OCI-LY1 (cell line): Measurements from ENCODE around the gene IGSF6.

ENCODE experiments used
- H2AFZ ChIP-seq: fragments of 200-600 bp; sonication (generic), shearing (Covaris generic); 2 replicates; pipeline ENCODE4 v1.6.0; 2014; ENCODE audit warnings: antibody characterized with exemption, mild to moderate bottlenecking, low read length
- H3F3A ChIP-seq: fragments of 200-600 bp; sonication (generic), shearing (Covaris generic); 2 replicates; pipeline ENCODE4 v1.6.0; 2014; ENCODE audit warnings: mild to moderate bottlenecking, antibody characterized with exemption, low read length, moderate library complexity; ENCODE audit not compliant: insufficient read depth
- H3K27ac ChIP-seq: fragments of 200-600 bp; sonication (generic); 2 replicates; pipeline ENCODE4 v1.5.1; 2014; ENCODE audit warnings: low read length, mixed run types, mild to moderate bottlenecking, low read depth; ENCODE audit not compliant: poor library complexity, severe bottlenecking
- H3K27me3 ChIP-seq: fragments of 200-600 bp; sonication (generic); 2 replicates; pipeline ENCODE4 v1.6.0; 2014; ENCODE audit warnings: antibody characterized with exemption, mild to moderate bottlenecking, low read length, moderate library complexity; ENCODE audit not compliant: insufficient read depth
- H3K36me3 ChIP-seq: fragments of 200-600 bp; sonication (generic); 2 replicates; pipeline ENCODE4 v1.6.1; 2014; ENCODE audit warnings: mild to moderate bottlenecking, antibody characterized with exemption, low read length, moderate library complexity, mixed read lengths; ENCODE audit not compliant: insufficient read depth
- H3K4me1 ChIP-seq: fragments of 200-600 bp; sonication (generic); 2 replicates; pipeline ENCODE4 v1.5.1; 2014; ENCODE audit warnings: mild to moderate bottlenecking, low read length, moderate library complexity; ENCODE audit not compliant: insufficient read depth, severe bottlenecking
- H3K4me2 ChIP-seq: fragments of 200-600 bp; sonication (generic), shearing (Covaris generic); 2 replicates; pipeline ENCODE4 v1.6.1; 2014; ENCODE audit warnings: low read length
- H3K4me3 ChIP-seq: fragments of 200-600 bp; sonication (generic); 2 replicates; pipeline ENCODE4 v1.5.1; 2014; ENCODE audit warnings: low read length, low read depth, mild to moderate bottlenecking, mixed read lengths; ENCODE audit not compliant: poor library complexity, severe bottlenecking
- H3K79me2 ChIP-seq: fragments of 200-600 bp; shearing (Covaris generic); 2 replicates; pipeline ENCODE4 v1.6.1; 2016; ENCODE audit warnings: mixed run types, low read length, mixed read lengths; ENCODE audit not compliant: insufficient read depth
- H3K9ac ChIP-seq: fragments of 200-600 bp; sonication (generic), shearing (Covaris generic); 2 replicates; pipeline ENCODE4 v1.6.1; 2014; ENCODE audit warnings: mild to moderate bottlenecking, low read length, mixed read lengths
- H3K9me2 ChIP-seq: fragments of 200-600 bp; sonication (generic), shearing (Covaris generic); 2 replicates; pipeline ENCODE4 v1.6.1; 2014; ENCODE audit warnings: low read depth, mild to moderate bottlenecking, low read length, mixed read lengths
- H3K9me3 ChIP-seq: fragments of 200-600 bp; shearing (Covaris generic); 2 replicates; pipeline ENCODE4 v1.6.1; 2014; ENCODE audit warnings: low read length, mixed read lengths
- H4K20me1 ChIP-seq: fragments of 200-600 bp; sonication (generic), shearing (Covaris generic); 2 replicates; pipeline ENCODE4 v1.6.0; 2016; ENCODE audit warnings: mild to moderate bottlenecking, low read length; ENCODE audit not compliant: insufficient read depth
- CTCF ChIP-seq: fragments of 200-600 bp; sonication (generic), shearing (Covaris generic); IDR thresholded peaks from 2 replicates; pipeline ENCODE4 v1.5.1; 2017; ENCODE audit warnings: mild to moderate bottlenecking, antibody characterized with exemption, low read length, moderate library complexity, mixed read lengths
- EZH2 ChIP-seq: fragments of 200-600 bp; sonication (generic), shearing (Covaris generic); IDR thresholded peaks from 2 replicates; pipeline ENCODE4 v1.8.0; 2017; ENCODE audit warnings: borderline replicate concordance, mixed run types, mild to moderate bottlenecking, antibody characterized with exemption, low read length, moderate library complexity, mixed read lengths

IGSF6 gene

GRCh38 chr16:21589551-21589950 is 62.9 kb downstream of the IGSF6 start:
- no peaks in the 10 kb centered on the region for H3K9me3 ChIP-seq
- no peaks in the 10 kb centered on the region for H4K20me1 ChIP-seq
- no peak for TF ChIP-seq EZH2
- TF ChIP-seq CTCF, result no peak
- H2AFZ ChIP-seq, result no peak overlapping the region
- peaks cover 19% of the 10 kb centered on the region for H3K4me1 ChIP-seq
- no peaks in the 10 kb centered on the region for H3F3A ChIP-seq
- H3K27ac ChIP-seq, result no peak overlapping the region
- no peaks in the 10 kb centered on the region for H3K9me2 ChIP-seq
- H3K79me2 ChIP-seq, result no peaks in the 10 kb centered on the region
- H3K36me3 ChIP-seq, result no peaks in the 10 kb centered on the region
- H3K4me3 ChIP-seq, result no peak overlapping the region
- no peak overlapping the region for H3K4me2 ChIP-seq
- no peak overlapping the region for H3K9ac ChIP-seq
- H3K27me3 ChIP-seq, result no peaks in the 10 kb centered on the region
